ENCODE measurements around the gene RMRP.
"Not testable (repeated sequence)": the region's sequence is repeated elsewhere in the genome, so short reads cannot be mapped to it uniquely, and the experiment has no call there.

The RMRP gene

DNA sequence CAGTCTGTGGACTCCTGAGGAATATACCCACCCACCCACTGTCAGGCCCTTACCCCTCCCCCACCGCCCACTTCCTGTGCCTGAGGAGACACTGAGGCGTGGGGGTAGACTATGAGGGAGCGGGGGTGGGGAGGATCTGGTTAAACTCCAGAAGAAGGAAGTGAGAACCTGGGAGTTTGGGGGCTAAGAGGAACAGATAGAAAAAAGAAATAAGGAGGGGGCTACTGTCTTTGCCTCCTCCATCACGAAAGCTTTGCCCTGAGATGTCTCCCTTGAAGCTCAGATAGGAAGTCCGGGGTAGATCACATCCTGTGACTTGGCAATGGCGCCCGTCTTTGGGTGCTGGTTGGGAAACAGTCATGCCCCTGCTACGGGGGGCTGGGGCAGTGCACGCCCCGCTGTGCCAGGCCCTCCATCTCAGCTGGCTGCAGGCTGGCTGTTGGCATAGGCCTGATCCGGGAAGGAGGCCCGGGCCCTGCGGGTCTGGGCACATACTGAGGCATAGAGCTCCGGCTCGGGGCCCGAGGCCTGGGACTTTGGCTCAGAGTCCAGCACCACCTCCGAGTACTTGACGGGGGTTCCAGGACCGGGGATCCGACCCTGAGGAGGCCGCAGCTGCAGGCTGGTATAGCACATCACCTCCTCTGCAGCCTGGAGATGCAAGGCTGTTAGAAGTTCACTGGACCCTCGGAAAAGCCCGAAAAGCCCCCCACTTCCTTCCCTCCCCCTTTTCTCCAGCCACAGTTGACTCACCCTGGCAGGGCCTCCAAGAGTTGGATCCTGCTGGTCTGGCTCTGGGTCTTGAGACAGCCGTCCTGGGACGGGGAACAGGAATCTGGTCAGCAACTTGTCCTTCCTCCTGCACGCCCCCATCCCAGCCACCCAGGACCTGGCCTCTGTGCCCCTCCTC, 8.1 kb downstream of the RMRP start:
- peak; percentile 95 for DNase-seq (ENCODE audit: low read depth)
- TF ChIP-seq, protein P1, sequence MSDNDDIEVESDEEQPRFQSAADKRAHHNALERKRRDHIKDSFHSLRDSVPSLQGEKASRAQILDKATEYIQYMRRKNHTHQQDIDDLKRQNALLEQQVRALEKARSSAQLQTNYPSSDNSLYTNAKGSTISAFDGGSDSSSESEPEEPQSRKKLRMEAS (IDR thresholded peaks at IDR 0.05; ENCODE audit: low read depth, low read length): 0 out of 2 replicates have a peak, but pooled peaks have one; percentile 15
- no peak; the same call in 1 of the 2 replicates for TF ChIP-seq MYC (IDR thresholded peaks at IDR 0.05; ENCODE audit: low read depth, low read length)
- H3K4me3 ChIP-seq (ENCODE audit: low read depth, low read length): peak overlapping the region; percentile 17

DNA sequence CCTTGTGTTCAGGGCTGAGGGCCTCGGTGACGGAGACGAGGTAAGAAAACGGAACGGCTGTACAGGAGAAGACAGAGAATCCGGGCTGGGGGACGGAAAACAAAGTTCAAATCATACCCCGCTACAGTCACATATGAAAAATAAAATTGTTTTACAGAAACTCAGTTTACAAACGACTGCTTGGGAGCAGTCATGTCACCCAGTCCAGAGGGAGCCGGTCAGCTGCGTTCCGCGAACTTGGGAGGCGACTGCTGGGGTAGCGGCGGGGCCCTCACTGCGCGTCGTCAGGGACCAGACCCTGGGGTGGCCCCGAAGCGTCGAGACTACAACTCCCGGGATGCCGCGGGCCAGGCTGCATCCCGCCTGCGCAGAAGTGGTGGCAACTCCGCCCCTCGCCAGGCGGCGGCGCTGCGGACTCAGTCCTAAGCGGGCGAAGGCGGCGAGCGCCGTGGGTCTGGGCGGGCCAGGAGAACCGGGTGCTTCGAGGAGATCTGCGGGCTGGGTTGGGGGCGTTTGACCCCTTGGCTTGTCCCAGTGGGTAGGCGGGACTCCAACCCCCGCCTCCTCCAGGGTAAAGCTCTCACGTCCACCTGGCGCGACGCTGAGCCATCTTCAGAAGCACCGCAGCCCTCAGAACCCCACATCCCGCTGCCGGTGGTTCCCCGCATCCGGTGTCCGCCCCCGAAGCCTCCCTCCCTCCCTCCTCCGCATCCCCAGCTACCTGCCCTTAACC, 11.1 kb downstream of the RMRP start:
- peak; percentile 45 for TF ChIP-seq POLR2A (IDR thresholded peaks at IDR 0.05; ENCODE audit: extremely low read depth, insufficient read length)
- TF ChIP-seq, protein P1 (IDR thresholded peaks at IDR 0.05; ENCODE audit: low read depth, low read length): no peak
- no peak for TF ChIP-seq MYC (IDR thresholded peaks at IDR 0.05; ENCODE audit: low read depth, low read length)
- TF ChIP-seq, protein P2, sequence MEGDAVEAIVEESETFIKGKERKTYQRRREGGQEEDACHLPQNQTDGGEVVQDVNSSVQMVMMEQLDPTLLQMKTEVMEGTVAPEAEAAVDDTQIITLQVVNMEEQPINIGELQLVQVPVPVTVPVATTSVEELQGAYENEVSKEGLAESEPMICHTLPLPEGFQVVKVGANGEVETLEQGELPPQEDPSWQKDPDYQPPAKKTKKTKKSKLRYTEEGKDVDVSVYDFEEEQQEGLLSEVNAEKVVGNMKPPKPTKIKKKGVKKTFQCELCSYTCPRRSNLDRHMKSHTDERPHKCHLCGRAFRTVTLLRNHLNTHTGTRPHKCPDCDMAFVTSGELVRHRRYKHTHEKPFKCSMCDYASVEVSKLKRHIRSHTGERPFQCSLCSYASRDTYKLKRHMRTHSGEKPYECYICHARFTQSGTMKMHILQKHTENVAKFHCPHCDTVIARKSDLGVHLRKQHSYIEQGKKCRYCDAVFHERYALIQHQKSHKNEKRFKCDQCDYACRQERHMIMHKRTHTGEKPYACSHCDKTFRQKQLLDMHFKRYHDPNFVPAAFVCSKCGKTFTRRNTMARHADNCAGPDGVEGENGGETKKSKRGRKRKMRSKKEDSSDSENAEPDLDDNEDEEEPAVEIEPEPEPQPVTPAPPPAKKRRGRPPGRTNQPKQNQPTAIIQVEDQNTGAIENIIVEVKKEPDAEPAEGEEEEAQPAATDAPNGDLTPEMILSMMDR (IDR thresholded peaks at IDR 0.05; ENCODE audit: low read depth, low read length): peak; percentile 43
- H3K4me3 ChIP-seq (ENCODE audit: low read depth, low read length): peak overlapping the region; percentile 79
- peak; percentile 99 for DNase-seq (ENCODE audit: low read depth)

DNA sequence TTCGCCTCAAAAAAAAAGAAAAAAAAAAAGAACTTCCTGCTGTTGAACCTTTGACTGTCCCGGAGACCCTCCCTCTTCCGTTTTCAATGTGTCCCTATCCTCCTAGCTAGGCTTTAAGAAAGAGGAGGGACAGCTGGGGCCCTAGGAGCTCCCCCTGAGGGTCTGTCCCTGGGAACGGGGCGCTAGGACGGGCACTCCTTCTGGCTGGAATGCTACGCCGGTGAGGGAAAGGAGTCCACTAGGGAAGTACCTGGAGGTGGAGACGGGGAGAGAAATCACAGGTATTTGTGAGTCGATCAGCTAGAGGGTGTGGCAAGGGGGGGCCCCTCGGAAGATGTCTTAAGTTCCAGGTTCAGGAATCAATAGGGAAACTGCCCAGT, 11.7 kb downstream of the RMRP start:
- TF ChIP-seq, protein P2 (IDR thresholded peaks at IDR 0.05; ENCODE audit: low read depth, low read length): no peak
- TF ChIP-seq, protein P1 (IDR thresholded peaks at IDR 0.05; ENCODE audit: low read depth, low read length): no peak
- TF ChIP-seq POLR2A (IDR thresholded peaks at IDR 0.05; ENCODE audit: extremely low read depth, insufficient read length) (no peak), MYC (IDR thresholded peaks at IDR 0.05; ENCODE audit: low read depth, low read length) (no peak)
- H3K4me3 ChIP-seq (ENCODE audit: low read depth, low read length): peak overlapping the region; percentile 79
- DNase-seq (ENCODE audit: low read depth): peak; percentile 84

DNA sequence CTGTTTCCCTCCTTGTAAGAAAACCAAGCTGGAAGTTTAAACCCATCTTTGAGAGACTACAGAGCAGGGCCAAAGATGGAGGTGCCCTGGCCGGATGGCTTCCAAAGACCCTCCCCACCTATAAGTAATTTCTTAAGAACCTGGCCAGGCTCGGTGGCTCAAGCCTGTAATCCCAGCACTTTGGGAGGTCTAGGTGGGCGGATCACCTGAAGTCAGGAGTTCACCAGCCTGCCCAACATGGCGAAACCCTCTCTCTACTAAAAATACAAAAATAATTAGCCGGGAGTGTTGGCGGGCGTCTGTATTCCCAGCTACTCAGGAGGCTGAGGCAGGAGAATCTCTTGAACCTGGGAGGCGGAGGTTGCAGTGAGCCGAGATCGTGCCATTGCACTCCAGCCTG, 12.1 kb downstream of the RMRP start:
- H3K4me3 ChIP-seq (ENCODE audit: low read depth, low read length): peak overlapping the region; percentile 79
- peak; percentile 23 for DNase-seq (ENCODE audit: low read depth)

DNA sequence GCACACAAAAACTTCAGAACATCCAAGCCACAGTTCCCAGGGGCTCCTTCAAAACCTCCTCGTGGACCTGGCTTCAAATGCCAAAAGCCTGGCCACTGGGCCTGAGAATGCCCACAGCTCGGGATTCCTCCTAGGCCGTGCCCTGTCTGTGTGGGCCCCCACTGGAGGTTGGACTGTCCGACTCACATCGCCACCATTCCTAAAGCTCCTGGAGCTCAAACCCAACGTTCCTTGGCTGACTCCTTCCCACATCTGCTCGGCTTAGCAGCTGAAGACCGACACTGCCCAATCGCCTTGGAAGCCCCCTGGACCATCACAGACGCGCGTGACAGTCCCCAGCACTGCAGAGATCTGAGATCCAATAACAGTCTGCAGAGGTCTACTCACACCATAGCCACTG, 14.8 kb downstream of the RMRP start:
- DNase-seq (ENCODE audit: low read depth): no peak
- no peak overlapping the region for H3K4me3 ChIP-seq (ENCODE audit: low read depth, low read length)
- TF ChIP-seq, protein P1 (IDR thresholded peaks at IDR 0.05; ENCODE audit: low read depth, low read length): no peak
- TF ChIP-seq MYC (IDR thresholded peaks at IDR 0.05; ENCODE audit: low read depth, low read length): no peak
- TF ChIP-seq, protein P2 (IDR thresholded peaks at IDR 0.05; ENCODE audit: low read depth, low read length): no peak
- no peak for TF ChIP-seq POLR2A (IDR thresholded peaks at IDR 0.05; ENCODE audit: extremely low read depth, insufficient read length)

DNA sequence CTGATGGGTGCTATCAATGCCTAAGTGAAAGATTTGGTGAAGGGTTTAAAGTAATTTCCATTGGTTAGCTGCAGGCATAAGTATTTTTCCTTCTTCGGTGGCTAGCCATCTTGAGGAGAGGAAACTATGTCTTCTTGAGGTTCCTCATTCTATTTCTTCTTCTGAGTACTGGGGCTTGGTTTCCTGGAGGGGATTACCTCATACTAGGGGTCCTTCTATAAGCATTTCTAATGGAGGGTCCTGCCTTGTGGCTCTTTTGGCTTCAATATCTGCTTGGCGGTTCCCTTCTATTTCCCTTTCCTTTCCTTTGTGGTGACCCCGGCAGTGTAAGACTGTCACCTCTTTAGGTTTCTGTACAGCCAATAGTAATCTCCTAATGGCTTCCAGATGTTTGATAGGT, 16.3 kb downstream of the RMRP start:
- not testable (repeated sequence) for DNase-seq (ENCODE audit: low read depth); H3K4me3 ChIP-seq (ENCODE audit: low read depth, low read length)

DNA sequence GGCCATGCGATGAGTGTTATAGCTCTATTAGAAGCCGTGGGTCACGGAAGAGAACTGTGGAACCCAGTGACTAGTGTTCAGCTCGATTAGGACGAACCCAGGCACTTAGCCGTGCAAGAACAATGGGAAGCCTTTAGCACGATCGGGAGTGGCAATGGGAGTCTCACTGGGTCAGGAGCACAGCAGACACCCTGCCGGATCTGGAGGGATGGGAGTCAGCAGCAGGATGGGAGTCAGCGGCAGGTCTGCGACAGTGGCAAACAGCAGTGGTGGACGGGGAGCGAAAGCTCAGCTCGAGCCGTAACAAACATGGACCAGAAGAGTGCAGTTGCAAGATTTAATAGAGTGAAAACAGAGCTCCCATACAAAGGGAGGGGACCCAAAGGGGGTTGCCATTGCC, 17.4 kb downstream of the RMRP start:
- H3K4me3 ChIP-seq (ENCODE audit: low read depth, low read length); DNase-seq (ENCODE audit: low read depth): not testable (repeated sequence)

DNA sequence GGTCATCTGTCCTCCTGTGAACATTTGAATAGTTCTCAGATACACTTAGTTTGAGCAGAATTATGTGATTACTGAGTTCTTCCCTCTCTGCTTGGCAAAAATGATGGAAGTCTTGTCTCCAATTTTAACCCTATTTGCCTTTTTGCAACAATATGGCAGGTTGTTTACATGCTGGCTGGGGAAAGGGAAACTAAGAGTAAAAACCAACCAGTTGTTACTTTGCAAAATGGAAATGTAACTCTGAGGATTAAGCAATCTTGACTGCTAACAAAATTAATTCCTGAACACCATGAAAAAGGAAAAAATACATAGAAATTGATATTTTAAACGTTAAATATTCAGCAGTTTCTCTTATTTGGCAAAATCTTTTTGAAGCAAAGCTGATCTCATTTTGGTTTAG, 18.2 kb downstream of the RMRP start:
- DNase-seq (ENCODE audit: low read depth): no peak
- TF ChIP-seq, protein P2 (IDR thresholded peaks at IDR 0.05; ENCODE audit: low read depth, low read length): no peak
- TF ChIP-seq MYC (IDR thresholded peaks at IDR 0.05; ENCODE audit: low read depth, low read length) (no peak), POLR2A (IDR thresholded peaks at IDR 0.05; ENCODE audit: extremely low read depth, insufficient read length) (no peak)
- TF ChIP-seq, protein P1 (IDR thresholded peaks at IDR 0.05; ENCODE audit: low read depth, low read length): no peak
- no peak overlapping the region for H3K4me3 ChIP-seq (ENCODE audit: low read depth, low read length)

DNA sequence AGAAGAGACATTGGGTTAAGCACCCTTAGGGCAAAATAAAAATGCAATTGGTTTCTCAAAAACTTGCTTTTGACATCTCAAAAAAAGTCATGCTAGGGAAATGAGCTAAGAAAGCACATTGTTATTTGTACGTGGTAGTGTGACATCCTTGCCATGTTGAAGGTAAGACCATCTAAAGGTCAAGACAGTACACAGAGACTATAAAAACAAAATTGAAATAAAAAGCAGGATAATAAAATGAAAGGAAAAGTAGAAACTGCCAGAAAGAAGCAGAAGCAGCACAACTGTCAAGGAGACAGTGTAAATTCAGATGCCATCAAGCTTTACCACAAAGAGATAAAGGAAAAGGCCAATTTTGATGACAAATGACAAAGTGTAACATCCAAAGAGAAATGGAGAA, 18.6 kb downstream of the RMRP start:
- not testable (repeated sequence) for H3K4me3 ChIP-seq (ENCODE audit: low read depth, low read length); DNase-seq (ENCODE audit: low read depth)

DNA sequence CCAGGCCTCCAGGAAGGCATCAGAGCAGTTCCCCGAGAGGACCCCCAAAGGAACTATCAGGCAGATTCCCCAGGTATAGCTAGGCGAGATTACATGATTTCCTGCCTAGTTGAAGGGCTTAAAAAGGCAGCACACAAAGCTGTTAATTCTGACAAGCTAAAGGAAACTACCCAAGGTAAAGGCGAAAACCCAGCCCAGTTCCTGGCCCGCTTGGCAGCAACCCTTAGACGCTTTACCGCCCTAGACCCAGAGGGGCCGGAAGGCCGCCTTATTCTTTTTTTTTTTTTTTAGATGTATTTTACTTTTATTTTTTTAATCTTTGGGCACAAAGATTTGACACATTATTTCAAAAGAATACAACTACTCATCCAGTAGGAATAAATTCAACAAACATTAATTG, 19.1 kb downstream of the RMRP start:
- H3K4me3 ChIP-seq (ENCODE audit: low read depth, low read length); DNase-seq (ENCODE audit: low read depth): not testable (repeated sequence)
